K562 (cell line): ENCODE data around the gene PSMC3IP. TPM values are rescaled to one million over a fixed set of nuclear protein-coding genes. Genes with fewer than 3 reads are reported as not detected.

ENCODE experiments used
- ATF7 ChIP-seq: fragments of 450-650 bp; IDR thresholded peaks from 2 replicates; pipeline ENCODE4 v1.7.1; 2014; ENCODE audit warnings: mild to moderate bottlenecking, moderate library complexity
- BCOR ChIP-seq: fragments of 450-650 bp; IDR thresholded peaks from 2 replicates; pipeline ENCODE4 v1.6.1; 2016
- CBX1 ChIP-seq: sonication (generic); IDR thresholded peaks from 2 replicates; pipeline ENCODE4 v1.6.1; 2016; ENCODE audit warnings: antibody characterized with exemption, low read depth, mild to moderate bottlenecking
- CREM ChIP-seq: IDR thresholded peaks from 2 replicates; pipeline ENCODE4 v1.6.1; 2014; ENCODE audit warnings: antibody characterized with exemption, low read depth
- DPF2 ChIP-seq: fragments of 450-650 bp; IDR thresholded peaks from 2 replicates; pipeline ENCODE4 v1.6.1; 2016
- ETV6 ChIP-seq, 3 experiments: fragments of 150-350 bp in 1 of 3; sonication (generic) in 1 of 3; formaldehyde crosslinking in 1 of 3; IDR thresholded peaks; 2 replicates each; pipeline versions ENCODE4 v1.6.1 to v1.8.0; 2014 to 2022; ENCODE audit warnings: borderline replicate concordance in 2 of 3, low read depth in 2 of 3, antibody characterized with exemption in 1 of 3, low read length in 1 of 3, mild to moderate bottlenecking in 1 of 3, missing genetic modification reagents in 1 of 3
- FOS ChIP-seq: IDR thresholded peaks from 3 replicates; pipeline ENCODE4 v1.6.1; 2011; ENCODE audit not compliant: insufficient read length; ENCODE audit errors: extremely low read depth
- HCFC1 ChIP-seq: IDR thresholded peaks from 2 replicates; pipeline ENCODE4 v1.6.1; 2012; ENCODE audit warnings: low read depth, low read length, improper control_type of control experiment
- KLF1 ChIP-seq: fragments of 450-650 bp; IDR thresholded peaks from 2 replicates; pipeline ENCODE4 v1.6.1; 2016; ENCODE audit warnings: missing genetic modification characterization, missing compliant biosample characterization
- LCOR ChIP-seq: sonication (generic); formaldehyde crosslinking; IDR thresholded peaks from 2 replicates; pipeline ENCODE4 v1.8.0; 2022; ENCODE audit warnings: mild to moderate bottlenecking, missing genetic modification reagents
- MAZ ChIP-seq, 2 experiments: fragments of 450-650 bp in 1 of 2; sonication (generic) in 1 of 2; formaldehyde crosslinking; IDR thresholded peaks in 1 of 2; conservative IDR thresholded peaks in 1 of 2; 2 replicates each; pipeline versions ENCODE4 v1.4.0 to v1.5.0; 2020; ENCODE audit warnings: mild to moderate bottlenecking in 1 of 2, missing genetic modification reagents in 1 of 2
- MED1 ChIP-seq: sonication (generic); formaldehyde crosslinking; IDR thresholded peaks from 2 replicates; pipeline ENCODE4 v1.8.1; 2023; ENCODE audit warnings: missing genetic modification reagents, borderline replicate concordance
- MEIS2 ChIP-seq: fragments of 450-650 bp; IDR thresholded peaks from 2 replicates; pipeline ENCODE4 v1.6.1; 2014; ENCODE audit warnings: mild to moderate bottlenecking; ENCODE audit not compliant: partially characterized antibody
- PHF8 ChIP-seq: fragments of 200-600 bp; sonication (generic); IDR thresholded peaks from 2 replicates; pipeline ENCODE4 v1.6.1; 2012; ENCODE audit warnings: mixed run types, mild to moderate bottlenecking, inconsistent platforms, low read length, moderate library complexity, borderline replicate concordance
- RBM15 ChIP-seq: fragments of 200-400 bp; formaldehyde crosslinking; IDR thresholded peaks from 2 replicates; pipeline ENCODE4 v1.6.1; 2018; ENCODE audit warnings: mild to moderate bottlenecking, low read length, moderate library complexity; ENCODE audit not compliant: insufficient read depth
- RFX1 ChIP-seq: fragments of 450-650 bp; IDR thresholded peaks from 2 replicates; pipeline ENCODE4 v1.6.1; 2016; ENCODE audit warnings: mild to moderate bottlenecking, moderate library complexity
- TARDBP ChIP-seq: fragments of 450-650 bp; IDR thresholded peaks from 2 replicates; pipeline ENCODE4 v1.6.1; 2016
- ZNF134 ChIP-seq: fragments of 250-450 bp; sonication (Bioruptor Pico); conservative IDR thresholded peaks from 2 replicates; pipeline ENCODE4 v1.4.0; 2020
- polyA plus RNA-seq, 8 experiments: library from polyadenylated mRNA; depleted of rRNA in 4 of 8; stranded (reverse) in 5 of 8; unstranded in 3 of 8; fragments of >200 nt; fragmentation: Nextera tagmentation in 2 of 8; fragmentation: Illumina TruSeq in 1 of 8; extraction: Ambion mirVana in 2 of 8; extraction: Trizol in 1 of 8; gene quantifications; 2 replicates each; pipeline versions ENCODE4 v1.2.1 to v1.2.3, GENCODE V29; 2011 to 2014; ENCODE audit warnings: inconsistent platforms in 1 of 8, missing spikeins in 1 of 8
- total RNA-seq, 7 experiments: library from RNA; depleted of rRNA in 6 of 7; stranded (reverse); fragments of >200 nt in 6 of 7; fragmentation: Illumina TruSeq in 2 of 7; extraction: Trizol in 2 of 7; gene quantifications; 2 replicates each; pipeline versions ENCODE4 v1.2.1 to v1.2.3, GENCODE V29; 2011 to 2021; ENCODE audit warnings: low replicate concordance in 1 of 7
- TF ChIP-seq, protein P1 (sequence below): fragments of 450-650 bp; formaldehyde crosslinking; IDR thresholded peaks from 2 replicates; pipeline ENCODE4 v1.4.0; 2022; ENCODE audit warnings: missing genetic modification characterization
- TF ChIP-seq, protein P2 (sequence below): fragments of 450-650 bp; IDR thresholded peaks from 2 replicates; pipeline ENCODE4 v1.6.1; 2016
- TF ChIP-seq, protein P3 (sequence below): fragments of 450-650 bp; IDR thresholded peaks from 2 replicates; pipeline ENCODE4 v1.6.1; 2017; ENCODE audit warnings: antibody characterized with exemption, mild to moderate bottlenecking
- TF ChIP-seq, protein P4 (sequence below): sonication (generic); formaldehyde crosslinking; IDR thresholded peaks from 2 replicates; pipeline ENCODE4 v1.8.0; 2022; ENCODE audit warnings: mild to moderate bottlenecking, missing genetic modification reagents

Gene PSMC3IP
- total and polyA plus RNA-seq, 9 of the 15 experiments (the other 6 are each of a cell fraction or from before 2014, with no cell fraction given), result 13.8 to 65.6 (median 32.8) TPM

DNA sequence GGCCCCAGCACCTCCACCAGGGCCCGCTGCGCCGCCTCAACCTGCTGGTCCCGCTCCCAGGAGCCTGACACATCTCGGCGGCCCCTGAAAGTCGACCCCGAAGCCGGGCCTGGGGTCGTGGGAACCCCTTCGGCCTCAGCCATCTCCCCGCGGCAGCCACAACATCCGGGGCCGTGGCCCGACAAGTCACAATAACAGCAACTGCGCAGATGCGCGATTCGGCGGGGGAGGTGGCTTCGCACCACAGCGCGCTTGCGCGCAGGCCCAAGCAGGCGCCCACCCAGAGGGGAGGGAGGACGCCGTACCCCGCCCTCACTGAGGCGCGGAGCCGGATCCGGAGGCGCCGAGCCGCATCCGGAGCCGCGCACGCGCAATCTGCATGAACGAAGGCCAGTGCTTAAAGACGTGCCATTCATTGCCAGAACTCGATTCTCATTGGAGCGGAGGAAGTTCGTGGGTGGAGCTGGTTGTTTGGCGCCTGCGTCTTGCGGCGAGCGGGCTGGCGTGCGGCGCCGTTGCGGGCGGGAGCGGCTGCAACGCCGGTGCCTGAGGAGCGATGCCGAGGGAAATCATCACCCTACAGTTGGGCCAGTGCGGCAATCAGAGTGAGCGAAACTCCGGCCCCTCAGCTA is 31.8 kb upstream of the PSMC3IP start, which contains the start of the genes RETREG3 and TUBG1 (continued):
- peak; percentile 70 for TF ChIP-seq CREM
- no peak for TF ChIP-seq ETV6 (IDR thresholded peaks at IDR 0.05; ENCODE audit: borderline replicate concordance in 1 of 2, low read depth in 2 of 2, low read length in 1 of 2)
- no peak for TF ChIP-seq ETV6 (CRISPR knock-in tag; IDR thresholded peaks at IDR 0.05; ENCODE audit: borderline replicate concordance)
- TF ChIP-seq, protein P1, sequence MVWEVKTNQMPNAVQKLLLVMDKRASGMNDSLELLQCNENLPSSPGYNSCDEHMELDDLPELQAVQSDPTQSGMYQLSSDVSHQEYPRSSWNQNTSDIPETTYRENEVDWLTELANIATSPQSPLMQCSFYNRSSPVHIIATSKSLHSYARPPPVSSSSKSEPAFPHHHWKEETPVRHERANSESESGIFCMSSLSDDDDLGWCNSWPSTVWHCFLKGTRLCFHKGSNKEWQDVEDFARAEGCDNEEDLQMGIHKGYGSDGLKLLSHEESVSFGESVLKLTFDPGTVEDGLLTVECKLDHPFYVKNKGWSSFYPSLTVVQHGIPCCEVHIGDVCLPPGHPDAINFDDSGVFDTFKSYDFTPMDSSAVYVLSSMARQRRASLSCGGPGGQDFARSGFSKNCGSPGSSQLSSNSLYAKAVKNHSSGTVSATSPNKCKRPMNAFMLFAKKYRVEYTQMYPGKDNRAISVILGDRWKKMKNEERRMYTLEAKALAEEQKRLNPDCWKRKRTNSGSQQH (CRISPR knock-in tag), result 0 out of 2 replicates have a peak, but pooled peaks have one; percentile 51
- peak; percentile 26 for TF ChIP-seq FOS
- TF ChIP-seq, protein P2, sequence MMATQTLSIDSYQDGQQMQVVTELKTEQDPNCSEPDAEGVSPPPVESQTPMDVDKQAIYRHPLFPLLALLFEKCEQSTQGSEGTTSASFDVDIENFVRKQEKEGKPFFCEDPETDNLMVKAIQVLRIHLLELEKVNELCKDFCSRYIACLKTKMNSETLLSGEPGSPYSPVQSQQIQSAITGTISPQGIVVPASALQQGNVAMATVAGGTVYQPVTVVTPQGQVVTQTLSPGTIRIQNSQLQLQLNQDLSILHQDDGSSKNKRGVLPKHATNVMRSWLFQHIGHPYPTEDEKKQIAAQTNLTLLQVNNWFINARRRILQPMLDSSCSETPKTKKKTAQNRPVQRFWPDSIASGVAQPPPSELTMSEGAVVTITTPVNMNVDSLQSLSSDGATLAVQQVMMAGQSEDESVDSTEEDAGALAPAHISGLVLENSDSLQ, result peak; percentile 97
- no peak for TF ChIP-seq MED1 (CRISPR knock-in tag)
- no peak for TF ChIP-seq RFX1
- peak; percentile 84; the same call in 1 of the 2 replicates for TF ChIP-seq PHF8
- no peak for TF ChIP-seq TARDBP
- no peak for TF ChIP-seq KLF1
- TF ChIP-seq MAZ (CRISPR knock-in tag; conservative IDR thresholded peaks at IDR 0.05 in 1 of 2, IDR thresholded peaks at IDR 0.05 in 1 of 2), result peak; percentile 83 to 98
- TF ChIP-seq HCFC1, result peak; percentile 69
- peak; percentile 92 for TF ChIP-seq MEIS2
- TF ChIP-seq DPF2, result no peak
- no peak for TF ChIP-seq BCOR
- TF ChIP-seq, protein P3, sequence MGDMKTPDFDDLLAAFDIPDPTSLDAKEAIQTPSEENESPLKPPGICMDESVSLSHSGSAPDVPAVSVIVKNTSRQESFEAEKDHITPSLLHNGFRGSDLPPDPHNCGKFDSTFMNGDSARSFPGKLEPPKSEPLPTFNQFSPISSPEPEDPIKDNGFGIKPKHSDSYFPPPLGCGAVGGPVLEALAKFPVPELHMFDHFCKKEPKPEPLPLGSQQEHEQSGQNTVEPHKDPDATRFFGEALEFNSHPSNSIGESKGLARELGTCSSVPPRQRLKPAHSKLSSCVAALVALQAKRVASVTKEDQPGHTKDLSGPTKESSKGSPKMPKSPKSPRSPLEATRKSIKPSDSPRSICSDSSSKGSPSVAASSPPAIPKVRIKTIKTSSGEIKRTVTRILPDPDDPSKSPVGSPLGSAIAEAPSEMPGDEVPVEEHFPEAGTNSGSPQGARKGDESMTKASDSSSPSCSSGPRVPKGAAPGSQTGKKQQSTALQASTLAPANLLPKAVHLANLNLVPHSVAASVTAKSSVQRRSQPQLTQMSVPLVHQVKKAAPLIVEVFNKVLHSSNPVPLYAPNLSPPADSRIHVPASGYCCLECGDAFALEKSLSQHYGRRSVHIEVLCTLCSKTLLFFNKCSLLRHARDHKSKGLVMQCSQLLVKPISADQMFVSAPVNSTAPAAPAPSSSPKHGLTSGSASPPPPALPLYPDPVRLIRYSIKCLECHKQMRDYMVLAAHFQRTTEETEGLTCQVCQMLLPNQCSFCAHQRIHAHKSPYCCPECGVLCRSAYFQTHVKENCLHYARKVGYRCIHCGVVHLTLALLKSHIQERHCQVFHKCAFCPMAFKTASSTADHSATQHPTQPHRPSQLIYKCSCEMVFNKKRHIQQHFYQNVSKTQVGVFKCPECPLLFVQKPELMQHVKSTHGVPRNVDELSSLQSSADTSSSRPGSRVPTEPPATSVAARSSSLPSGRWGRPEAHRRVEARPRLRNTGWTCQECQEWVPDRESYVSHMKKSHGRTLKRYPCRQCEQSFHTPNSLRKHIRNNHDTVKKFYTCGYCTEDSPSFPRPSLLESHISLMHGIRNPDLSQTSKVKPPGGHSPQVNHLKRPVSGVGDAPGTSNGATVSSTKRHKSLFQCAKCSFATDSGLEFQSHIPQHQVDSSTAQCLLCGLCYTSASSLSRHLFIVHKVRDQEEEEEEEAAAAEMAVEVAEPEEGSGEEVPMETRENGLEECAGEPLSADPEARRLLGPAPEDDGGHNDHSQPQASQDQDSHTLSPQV, result no peak
- TF ChIP-seq ZNF134 (CRISPR knock-in tag), result no peak
- TF ChIP-seq ATF7, result peak; percentile 65; the same call in 1 of the 2 replicates
- TF ChIP-seq CBX1, result peak; percentile 61; the same call in 1 of the 2 replicates
- TF ChIP-seq, protein P4, sequence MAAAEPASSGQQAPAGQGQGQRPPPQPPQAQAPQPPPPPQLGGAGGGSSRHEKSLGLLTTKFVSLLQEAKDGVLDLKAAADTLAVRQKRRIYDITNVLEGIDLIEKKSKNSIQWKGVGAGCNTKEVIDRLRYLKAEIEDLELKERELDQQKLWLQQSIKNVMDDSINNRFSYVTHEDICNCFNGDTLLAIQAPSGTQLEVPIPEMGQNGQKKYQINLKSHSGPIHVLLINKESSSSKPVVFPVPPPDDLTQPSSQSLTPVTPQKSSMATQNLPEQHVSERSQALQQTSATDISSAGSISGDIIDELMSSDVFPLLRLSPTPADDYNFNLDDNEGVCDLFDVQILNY (CRISPR knock-in tag), result 0 out of 2 replicates have a peak, but pooled peaks have one; percentile 31
- TF ChIP-seq RBM15, result no peak
- TF ChIP-seq LCOR, result 0 out of 2 replicates have a peak, but pooled peaks have one; percentile 8
